Cardiac septum (tissue), 1 donor: ENCODE results near the gene SV2B. TPM values are rescaled to one million over a fixed set of nuclear protein-coding genes. Genes with fewer than 3 reads are reported as not detected.

ENCODE experiments used
- DNase-seq: peaks from one replicate; pipeline ENCODE4 v3.0.0-alpha.2; 2020; ENCODE audit warnings: low spot score
- intact Hi-C: fragments of 100-400 bp; cut with DNase I; formaldehyde crosslinking; loops from one replicate; pipeline ENCODE4 v1.14.0; 2022
- total RNA-seq: library from RNA; stranded (reverse); fragmentation: NEBNext Ultra II Directional; extraction: Animal tissue kit (Norgen Biotek cat#: 25700); gene quantifications from one replicate; pipeline ENCODE4 v1.2.1, GENCODE V29; 2021
- donor health status: DM: no; HTN: no; CAD: no.

SV2B gene
- total RNA-seq, 1 donor from 2014 or later = 3.7 TPM

- DNase-seq = no peak
- intact Hi-C loops = no loop called here
These were observed 71.3 kb downstream of the SV2B start for GRCh38 chr15:91171334-91171733.

GRCh38 chr15:91182101-91182500 is 82.0 kb downstream of the SV2B start:
- intact Hi-C loops = no loop called here
- DNase-seq = no peak

GRCh38 chr15:91183596-91183995 is 83.5 kb downstream of the SV2B start:
- intact Hi-C loops = no loop called here
- no peak for DNase-seq

- intact Hi-C loops = no loop called here
- DNase-seq = no peak
These were observed 84.4 kb downstream of the SV2B start for GRCh38 chr15:91184441-91184840.

GRCh38 chr15:91186904-91187656 is 87.0 kb downstream of the SV2B start:
- no peak for DNase-seq
- intact Hi-C loops = no loop called here

DNA sequence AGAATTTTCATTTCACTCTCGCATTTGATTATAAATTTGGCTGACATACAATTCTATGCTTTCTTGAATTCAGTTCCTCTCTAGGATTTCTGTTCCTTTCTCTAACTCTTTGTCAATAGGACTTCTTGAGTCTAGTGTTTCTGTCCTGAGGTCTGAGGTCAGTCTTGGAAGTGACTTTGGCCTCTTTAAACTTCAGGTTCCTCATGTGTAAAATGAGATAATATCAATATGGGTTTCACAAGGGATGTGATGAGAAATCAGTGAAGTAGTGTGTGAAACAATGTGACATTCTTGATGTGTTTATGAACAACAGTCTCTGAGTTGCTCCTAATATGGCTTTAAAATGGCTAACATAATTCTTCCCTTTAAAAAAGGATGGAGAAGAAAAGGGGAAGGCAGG is 92.2 kb downstream of the SV2B start:
- intact Hi-C loops = no loop called here
- DNase-seq = no peak

- no peak for DNase-seq
- intact Hi-C loops = no loop called here
These were observed 92.8 kb downstream of the SV2B start for GRCh38 chr15:91192690-91193377.

DNA sequence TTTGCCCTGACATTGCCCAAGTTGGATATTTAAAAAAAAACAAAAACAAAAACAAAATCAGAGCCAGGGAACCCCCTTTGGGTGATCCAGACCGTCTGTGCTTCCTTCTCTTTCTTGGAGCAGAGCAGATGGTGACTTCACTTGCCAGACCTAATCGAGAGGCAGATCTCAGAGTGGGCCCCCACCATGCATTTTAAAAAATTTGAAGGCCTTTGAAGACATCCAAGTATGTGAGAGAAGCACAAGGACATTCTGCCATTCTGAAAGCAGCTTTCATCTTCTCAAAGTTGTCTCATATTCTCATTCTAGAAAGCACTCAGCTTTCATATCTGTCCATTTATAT is 93.3 kb downstream of the SV2B start:
- intact Hi-C loops = no loop called here
- DNase-seq = no peak

DNA sequence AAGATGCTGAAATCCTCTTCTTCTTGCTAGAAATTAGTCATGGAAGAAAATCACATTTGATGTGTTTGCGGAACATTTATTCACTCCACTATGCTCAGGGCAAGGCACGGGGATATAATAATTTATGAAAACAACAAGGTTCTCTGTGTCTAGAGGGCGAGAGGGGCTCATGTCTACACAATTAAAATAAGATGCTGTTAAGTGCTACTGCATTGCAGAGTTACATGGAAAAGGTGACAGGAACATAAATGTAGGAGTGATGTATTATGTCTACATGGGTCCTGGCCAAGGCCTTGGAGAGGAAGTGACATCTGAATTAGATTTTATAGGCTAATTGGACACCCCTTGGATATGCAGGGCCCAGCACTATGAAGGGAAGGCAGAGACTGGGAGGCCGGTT is 96.1 kb downstream of the SV2B start:
- intact Hi-C loops = no loop called here
- no peak for DNase-seq

- intact Hi-C loops = no loop called here
- DNase-seq = no peak
These were observed 96.7 kb downstream of the SV2B start for GRCh38 chr15:91196768-91197167.

- intact Hi-C loops = no loop called here
These were observed 99.5 kb downstream of the SV2B start for GRCh38 chr15:91199511-91199910.

DNA sequence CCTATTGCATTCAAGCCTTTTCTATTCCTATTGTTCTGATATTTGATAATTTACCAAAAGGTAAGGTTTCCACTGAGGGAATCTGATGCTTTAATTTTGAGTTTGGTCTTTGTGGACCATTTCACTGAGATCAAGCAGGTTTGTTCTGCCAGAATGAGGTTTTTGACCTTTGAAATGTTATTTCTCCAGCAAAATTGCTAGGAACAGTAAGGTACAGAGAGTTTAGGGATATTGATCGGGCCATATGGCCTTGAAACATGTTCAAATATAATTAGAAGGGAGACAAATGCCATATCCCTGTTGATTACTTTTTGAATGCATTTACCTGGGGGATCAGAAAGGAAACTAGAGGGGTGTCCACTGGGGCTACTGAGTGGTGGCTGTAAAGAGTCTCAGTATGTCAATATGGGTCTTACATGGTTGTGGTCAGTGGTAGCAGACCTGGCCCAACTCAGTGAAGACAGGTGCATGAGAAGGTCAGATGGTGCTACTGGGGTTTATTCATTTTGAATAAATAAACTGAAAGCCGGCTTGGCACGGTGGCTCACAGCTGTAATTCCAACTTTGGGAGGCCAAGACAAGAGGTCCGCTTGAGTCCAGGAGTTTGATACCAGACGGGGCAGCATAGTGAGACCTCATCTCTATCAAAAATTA is 100.2 kb downstream of the SV2B start:
- intact Hi-C loops = no loop called here
- no peak for DNase-seq

More at GRCh38 chr15:91199511-91199910, 99.5 kb downstream of the SV2B start:
- no peak for DNase-seq

GRCh38 chr15:91202510-91203102 is 102.5 kb downstream of the SV2B start:
- intact Hi-C loops = no loop called here
- DNase-seq = no peak

DNA sequence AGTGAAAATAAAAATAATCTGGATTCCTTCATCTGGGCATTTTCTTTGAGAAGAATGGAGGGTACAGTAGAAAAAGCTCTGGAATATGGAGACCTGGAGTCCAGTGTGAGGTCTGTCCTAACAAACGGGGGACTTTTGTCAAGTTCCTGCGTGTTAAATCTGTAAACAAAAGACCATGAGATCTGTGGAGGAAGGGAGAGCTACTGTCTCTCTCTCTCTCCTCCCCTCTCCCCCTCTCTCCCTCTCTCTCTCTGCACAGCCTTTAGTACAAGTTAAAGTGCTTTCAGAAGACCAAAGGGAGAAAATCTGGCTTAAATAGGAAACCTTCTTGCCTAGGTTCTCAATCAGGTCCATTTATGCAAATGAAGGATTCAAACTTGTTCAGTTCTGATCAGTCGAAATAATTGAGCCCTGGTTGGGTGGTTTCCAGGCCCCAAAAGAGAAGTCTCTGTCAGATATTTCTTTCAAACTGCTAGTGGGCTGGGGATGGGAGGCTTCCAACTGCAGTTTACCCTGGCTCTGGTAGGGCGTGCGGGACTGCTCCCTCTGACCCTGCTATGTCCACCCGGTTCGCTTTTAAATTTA is 103.7 kb downstream of the SV2B start:
- DNase-seq = no peak
- intact Hi-C loops = no loop called here

DNA sequence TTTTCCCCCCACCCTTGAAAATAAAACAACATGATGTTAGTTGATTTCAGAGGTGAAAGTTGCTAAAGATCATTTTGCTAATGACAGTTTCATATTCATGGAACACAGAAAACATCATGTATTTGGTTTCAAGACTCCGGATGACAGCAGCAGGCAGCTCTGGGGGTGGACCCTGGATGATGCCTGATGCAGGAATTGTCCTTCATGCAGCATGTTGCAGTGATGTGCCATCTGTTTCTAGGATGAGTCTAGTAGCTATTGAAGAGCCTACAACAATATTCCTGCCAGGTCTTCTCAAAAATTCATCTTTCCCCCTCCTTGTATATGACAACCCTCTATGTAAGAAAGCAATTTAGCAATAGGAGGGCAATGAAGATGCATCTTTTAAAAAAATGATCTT is 108.3 kb downstream of the SV2B start:
- DNase-seq = no peak
- intact Hi-C loops = no loop called here

GRCh38 chr15:91209318-91209717 is 109.3 kb downstream of the SV2B start:
- intact Hi-C loops = no loop called here

GRCh38 chr15:91209726-91210125 is 109.7 kb downstream of the SV2B start:
- DNase-seq = no peak
- intact Hi-C loops = no loop called here

More at GRCh38 chr15:91209318-91209717, 109.3 kb downstream of the SV2B start:
- DNase-seq = no peak

DNA sequence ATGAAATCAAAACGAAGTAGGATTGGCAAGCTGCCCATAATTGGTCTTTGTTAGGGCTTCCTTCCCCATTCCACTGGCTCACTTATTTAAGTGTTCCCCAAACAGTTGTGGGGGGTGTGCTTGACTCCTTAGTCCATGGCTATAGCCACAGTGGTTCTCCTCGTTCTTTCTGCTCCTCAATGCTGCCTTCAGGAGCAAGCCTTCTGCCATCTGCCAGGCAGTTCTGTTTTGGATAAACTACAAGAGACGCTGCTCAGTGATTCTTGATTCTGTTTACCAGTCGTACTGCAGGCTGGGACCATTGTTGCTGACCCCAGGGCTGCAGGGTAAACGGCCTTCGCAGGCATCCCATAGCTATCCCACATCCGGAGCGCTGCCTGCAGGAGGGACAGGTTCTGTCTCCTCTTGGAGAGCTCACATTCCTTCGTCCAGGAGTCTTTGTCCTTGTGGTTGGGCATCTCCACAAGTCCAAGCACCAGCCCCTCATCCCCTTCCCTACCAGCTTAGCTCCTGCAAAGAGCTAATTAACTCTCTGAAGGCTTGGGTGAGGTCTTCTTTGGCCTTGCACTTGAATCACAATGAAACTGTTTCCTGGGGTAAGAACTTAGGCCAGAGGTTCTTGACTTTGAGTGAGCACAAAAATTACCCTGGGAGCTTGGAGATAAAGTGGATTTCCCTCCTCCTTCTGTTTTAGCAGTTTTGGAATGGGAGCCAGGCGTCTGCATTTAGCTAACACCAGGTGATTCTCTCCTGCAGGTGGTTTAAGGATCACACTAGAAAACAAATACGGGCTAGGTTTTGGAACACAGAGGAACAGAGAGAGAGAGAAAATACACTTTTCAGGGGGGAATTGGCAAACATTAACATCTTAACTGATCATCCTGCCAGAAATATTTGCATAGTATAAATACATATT is 114.9 kb downstream of the SV2B start:
- no peak for DNase-seq
- intact Hi-C loops = no loop called here

DNA sequence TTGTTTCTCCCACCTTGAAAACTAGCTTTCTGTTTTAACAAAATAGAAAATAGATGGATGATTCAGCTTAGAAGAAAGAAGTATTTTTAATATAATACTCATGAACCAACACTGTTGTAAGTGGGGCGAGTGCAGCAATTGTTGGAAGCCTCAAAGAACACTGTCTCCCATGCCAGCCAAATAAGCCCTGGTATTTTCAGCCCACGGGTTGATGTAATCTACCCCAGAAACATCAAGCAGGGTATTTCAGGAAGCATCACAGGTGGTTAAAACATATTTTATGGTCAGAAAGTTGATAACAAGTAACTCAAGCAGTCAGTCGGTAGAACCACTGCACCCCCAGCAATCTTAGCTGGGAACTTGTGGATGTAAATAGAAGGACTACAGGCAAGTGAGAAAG is 115.9 kb downstream of the SV2B start:
- intact Hi-C loops = no loop called here
- no peak for DNase-seq
